Skeletal muscle tissue (tissue), 4 donors: Measurements from ENCODE around the gene LRRC4. TPM values are rescaled to one million over a fixed set of nuclear protein-coding genes. Genes with fewer than 3 reads are reported as not detected.

ENCODE experiments used
- H3K27ac ChIP-seq: one replicate; pipeline ENCODE4 v1.7.0; 2013; ENCODE audit warnings: mild to moderate bottlenecking, low read depth, low read length, inconsistent platforms
- H3K27me3 ChIP-seq, 3 donors: one replicate each; pipeline ENCODE4 v1.7.0; 2013; ENCODE audit warnings: low read length in 3 of 3; ENCODE audit not compliant: control insufficient read depth in 3 of 3, insufficient read depth in 3 of 3
- H3K36me3 ChIP-seq, 3 donors: one replicate each; pipeline ENCODE4 v1.7.0; 2013; ENCODE audit warnings: low read length in 3 of 3; ENCODE audit not compliant: control insufficient read depth in 3 of 3, insufficient read depth in 3 of 3
- H3K4me1 ChIP-seq, 3 donors: one replicate each; pipeline ENCODE4 v1.7.0; 2013; ENCODE audit warnings: low read length in 3 of 3, mild to moderate bottlenecking in 3 of 3; ENCODE audit not compliant: control insufficient read depth in 3 of 3, insufficient read depth in 3 of 3
- H3K4me3 ChIP-seq, 3 donors: one replicate each; pipeline ENCODE4 v1.7.0; 2013; ENCODE audit warnings: low read length in 3 of 3
- H3K9ac ChIP-seq, 3 donors: one replicate each; pipeline ENCODE4 v1.7.0; 2013; ENCODE audit warnings: low read length in 3 of 3, mild to moderate bottlenecking in 3 of 3, moderate library complexity in 2 of 3, low read depth in 1 of 3
- H3K9me3 ChIP-seq, 3 donors: one replicate each; pipeline ENCODE4 v1.7.0; 2013; ENCODE audit warnings: low read length in 3 of 3; ENCODE audit not compliant: control insufficient read depth in 3 of 3
- total RNA-seq: library from RNA; depleted of rRNA; stranded (reverse); fragments of >200 nt; gene quantifications from one replicate; pipeline ENCODE4 v1.2.3, GENCODE V29; 2014
- donor health status: Osteomylitis.

Gene LRRC4
- total RNA-seq, 1 donor from 2014 or later = 1.0 TPM

- peaks cover 0 to 10% (median 0%) of the 10 kb centered on the region in 3 donors for H3K27me3 ChIP-seq
- no peak overlapping the region for H3K27ac ChIP-seq
- H3K9me3 ChIP-seq = no peaks in the 10 kb centered on the region
- H3K4me3 ChIP-seq = no peak overlapping the region
- H3K9ac ChIP-seq = no peak overlapping the region
- H3K36me3 ChIP-seq = peaks cover 0 to under 1% (median 0%) of the 10 kb centered on the region in 3 donors
- peaks cover 7 to 12% (median 8%) of the 10 kb centered on the region in 3 donors for H3K4me1 ChIP-seq
Measured at GRCh38 chr7:128034825-128035224, 3.6 kb upstream of the LRRC4 start.

GRCh38 chr7:128033246-128033645 lies 2.0 kb upstream of the LRRC4 start:
- no peak overlapping the region for H3K27ac ChIP-seq
- no peak overlapping the region for H3K9ac ChIP-seq
- H3K9me3 ChIP-seq = no peaks in the 10 kb centered on the region

GRCh38 chr7:128032605-128033235 lies 1.5 kb upstream of the LRRC4 start:
- H3K4me1 ChIP-seq = peaks cover 7 to 13% (median 10%) of the 10 kb centered on the region in 3 donors
- no peak overlapping the region for H3K27ac ChIP-seq
- peak overlapping the region; percentile 6 to 60 (median 51) for H3K4me3 ChIP-seq
- H3K9ac ChIP-seq = peak overlapping the region in 2 of 3 donors; percentile 35 to 54
- H3K9me3 ChIP-seq = no peaks in the 10 kb centered on the region
- peaks cover 0 to 24% (median 4%) of the 10 kb centered on the region in 3 donors for H3K27me3 ChIP-seq
- H3K36me3 ChIP-seq = peaks cover 0 to 7% (median 6%) of the 10 kb centered on the region in 3 donors

More at GRCh38 chr7:128033246-128033645, 2.0 kb upstream of the LRRC4 start:
- H3K4me1 ChIP-seq = peaks cover 7 to 12% (median 8%) of the 10 kb centered on the region in 3 donors
- H3K36me3 ChIP-seq = peaks cover 0 to 7% (median 6%) of the 10 kb centered on the region in 3 donors
- H3K27me3 ChIP-seq = peaks cover 0 to 22% (median 4%) of the 10 kb centered on the region in 3 donors
- no peak overlapping the region for H3K4me3 ChIP-seq

- Histone ChIP-seq H3K9me3 (no peaks in the 10 kb centered on the region), H3K27me3 (peaks cover 0 to 25% (median 4%) of the 10 kb centered on the region in 3 donors), H3K4me1 (peaks cover 7 to 17% (median 11%) of the 10 kb centered on the region in 3 donors), H3K36me3 (peaks cover 0 to 7% (median 6%) of the 10 kb centered on the region in 3 donors), H3K4me3 (peak overlapping the region; percentile 56 to 72 (median 72)), H3K9ac (peak overlapping the region in 2 of 3 donors; percentile 35 to 64), H3K27ac (no peak overlapping the region)
Measured at GRCh38 chr7:128031901-128032604, 816 bp upstream of the LRRC4 start.

GRCh38 chr7:128030263-128030653 lies 979 bp downstream of the LRRC4 start:
- no peaks in the 10 kb centered on the region for H3K9me3 ChIP-seq
- H3K36me3 ChIP-seq = peaks cover 0 to 7% (median 6%) of the 10 kb centered on the region in 3 donors
- peaks cover 13 to 22% (median 14%) of the 10 kb centered on the region in 3 donors for H3K4me1 ChIP-seq
- H3K27me3 ChIP-seq = peaks cover 0 to 25% (median 4%) of the 10 kb centered on the region in 3 donors
- peak overlapping the region in 1 of 3 donors; percentile 38 for H3K4me3 ChIP-seq
- no peak overlapping the region for H3K9ac ChIP-seq
- H3K27ac ChIP-seq = no peak overlapping the region

- Histone ChIP-seq H3K36me3 (peaks cover 0 to 7% (median 6%) of the 10 kb centered on the region in 3 donors), H3K9ac (no peak overlapping the region), H3K4me1 (peaks cover 13 to 22% (median 14%) of the 10 kb centered on the region in 3 donors), H3K9me3 (no peaks in the 10 kb centered on the region), H3K27ac (no peak overlapping the region), H3K4me3 (no peak overlapping the region), H3K27me3 (peaks cover 0 to 25% (median 4%) of the 10 kb centered on the region in 3 donors)
Measured at GRCh38 chr7:128029405-128029995, 1.7 kb downstream of the LRRC4 start.

GRCh38 chr7:128027485-128027980 lies 3.7 kb downstream of the LRRC4 start:
- no peaks in the 10 kb centered on the region for H3K9me3 ChIP-seq
- H3K27me3 ChIP-seq = peaks cover 0 to 25% (median 4%) of the 10 kb centered on the region in 3 donors
- no peak overlapping the region for H3K4me3 ChIP-seq
- no peak overlapping the region for H3K27ac ChIP-seq
- H3K36me3 ChIP-seq = peaks cover 0 to 7% (median 6%) of the 10 kb centered on the region in 3 donors
- peaks cover 13 to 29% (median 17%) of the 10 kb centered on the region in 3 donors for H3K4me1 ChIP-seq
- no peak overlapping the region for H3K9ac ChIP-seq

DNA sequence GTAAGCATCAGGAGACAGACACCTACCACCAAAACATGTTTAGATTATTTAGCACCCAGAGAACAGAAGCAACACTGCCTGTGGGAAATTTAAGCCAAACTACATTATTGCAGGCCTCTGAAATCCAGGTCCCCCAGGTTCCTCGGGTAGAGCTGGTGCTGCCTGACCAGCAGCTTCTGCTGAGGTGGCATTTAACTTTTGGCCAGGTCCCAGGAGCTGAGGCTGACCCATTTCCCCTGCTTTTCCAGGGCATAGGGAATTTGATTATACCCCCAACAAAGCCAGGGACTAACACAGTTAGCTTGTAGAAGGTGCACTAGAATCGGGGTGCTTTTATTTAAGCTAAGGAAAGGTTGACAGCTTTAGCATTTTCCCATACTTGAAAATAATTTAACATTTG lies 4.7 kb downstream of the LRRC4 start:
- no peak overlapping the region for H3K27ac ChIP-seq
- H3K4me1 ChIP-seq = peaks cover 9 to 33% (median 20%) of the 10 kb centered on the region in 3 donors

GRCh38 chr7:128025819-128026218 lies 5.4 kb downstream of the LRRC4 start:
- no peaks in the 10 kb centered on the region for H3K9me3 ChIP-seq
- peaks cover 9 to 33% (median 20%) of the 10 kb centered on the region in 3 donors for H3K4me1 ChIP-seq
- no peak overlapping the region for H3K4me3 ChIP-seq
- H3K36me3 ChIP-seq = peaks cover 0 to 7% (median 6%) of the 10 kb centered on the region in 3 donors
- no peak overlapping the region for H3K9ac ChIP-seq
- no peak overlapping the region for H3K27ac ChIP-seq
- peaks cover 0 to 25% (median 4%) of the 10 kb centered on the region in 3 donors for H3K27me3 ChIP-seq

More for the DNA sequence above, 4.7 kb downstream of the LRRC4 start:
- H3K9ac ChIP-seq = no peak overlapping the region
- H3K27me3 ChIP-seq = peaks cover 0 to 25% (median 4%) of the 10 kb centered on the region in 3 donors
- no peak overlapping the region for H3K4me3 ChIP-seq
- peaks cover 0 to 7% (median 6%) of the 10 kb centered on the region in 3 donors for H3K36me3 ChIP-seq
- no peaks in the 10 kb centered on the region for H3K9me3 ChIP-seq
